RWPE1 (cell line): ENCODE results near the gene ERCC4.

ENCODE experiments used
- CTCF ChIA-PET: fragments of 350-600 bp; sonication (Branson Sonifier 250); formaldehyde crosslinking; extraction: SDS; loops from one replicate; lab custom pipeline; 2021; lab: Yijun Ruan, JAX
- POLR2A ChIA-PET: fragments of 400-600 bp; formaldehyde crosslinking; extraction: SDS; loops from one replicate; lab custom pipeline; 2020; ENCODE audit warnings: antibody characterized with exemption; ENCODE audit not compliant: low non-redundant PET; lab: Yijun Ruan, JAX
- DNase-seq: peaks from one replicate; pipeline ENCODE4 v3.0.0; 2012; ENCODE audit warnings: low spot score
- H3K27ac ChIP-seq: fragments of 450-650 bp; 2 replicates; pipeline ENCODE4 v1.5.1; 2017
- TF ChIP-seq, protein P1 (sequence below): fragments of 450-650 bp; conservative IDR thresholded peaks from 2 replicates; pipeline ENCODE4 v1.5.1; 2017; ENCODE audit warnings: low read depth, mild to moderate bottlenecking

The ERCC4 gene

DNA sequence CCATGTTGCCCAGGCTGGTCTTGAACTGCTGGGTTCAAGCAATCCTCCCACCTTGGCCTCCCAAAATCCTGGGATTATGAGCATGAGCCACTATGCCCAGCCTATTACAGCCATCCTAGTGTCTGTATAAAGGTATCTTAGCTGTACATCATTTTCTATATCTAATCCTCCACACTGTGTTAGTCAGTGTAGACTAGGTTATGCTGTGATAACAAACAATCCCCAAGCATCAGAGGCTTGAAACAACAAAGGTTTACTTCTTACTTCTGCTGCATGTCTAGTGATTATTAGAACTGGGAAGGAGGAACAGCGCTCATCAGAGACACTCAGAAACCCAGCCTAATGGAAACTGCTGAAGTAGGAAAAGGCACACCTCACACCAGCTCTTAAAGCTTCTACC, 68.1 kb downstream of the ERCC4 start:
- CTCF ChIA-PET: no interaction called here

DNA sequence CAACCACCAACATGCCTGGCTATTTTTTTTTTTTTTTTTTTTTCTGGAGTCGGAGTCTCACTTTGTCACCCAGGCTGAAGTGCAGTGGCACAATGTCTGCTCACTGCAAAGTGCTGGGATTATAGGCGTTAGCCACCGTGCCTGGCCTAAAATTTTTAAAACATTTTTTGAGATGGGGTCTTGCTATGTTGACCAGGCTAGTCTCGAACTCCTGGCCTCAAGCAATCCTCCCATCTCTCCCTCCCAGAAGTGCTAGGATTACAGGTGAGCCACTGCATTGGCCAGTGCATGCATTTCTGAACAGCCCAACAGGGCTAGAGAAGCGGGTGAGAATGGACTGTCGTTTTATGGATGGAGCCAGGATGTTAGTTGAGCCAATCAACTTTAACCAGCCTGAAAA, 72.4 kb downstream of the ERCC4 start:
- DNase-seq: no peak
- TF ChIP-seq, protein P1, sequence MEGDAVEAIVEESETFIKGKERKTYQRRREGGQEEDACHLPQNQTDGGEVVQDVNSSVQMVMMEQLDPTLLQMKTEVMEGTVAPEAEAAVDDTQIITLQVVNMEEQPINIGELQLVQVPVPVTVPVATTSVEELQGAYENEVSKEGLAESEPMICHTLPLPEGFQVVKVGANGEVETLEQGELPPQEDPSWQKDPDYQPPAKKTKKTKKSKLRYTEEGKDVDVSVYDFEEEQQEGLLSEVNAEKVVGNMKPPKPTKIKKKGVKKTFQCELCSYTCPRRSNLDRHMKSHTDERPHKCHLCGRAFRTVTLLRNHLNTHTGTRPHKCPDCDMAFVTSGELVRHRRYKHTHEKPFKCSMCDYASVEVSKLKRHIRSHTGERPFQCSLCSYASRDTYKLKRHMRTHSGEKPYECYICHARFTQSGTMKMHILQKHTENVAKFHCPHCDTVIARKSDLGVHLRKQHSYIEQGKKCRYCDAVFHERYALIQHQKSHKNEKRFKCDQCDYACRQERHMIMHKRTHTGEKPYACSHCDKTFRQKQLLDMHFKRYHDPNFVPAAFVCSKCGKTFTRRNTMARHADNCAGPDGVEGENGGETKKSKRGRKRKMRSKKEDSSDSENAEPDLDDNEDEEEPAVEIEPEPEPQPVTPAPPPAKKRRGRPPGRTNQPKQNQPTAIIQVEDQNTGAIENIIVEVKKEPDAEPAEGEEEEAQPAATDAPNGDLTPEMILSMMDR: no peak
- ChIA-PET CTCF (no interaction called here), POLR2A (no interaction called here)
- no peak overlapping the region for H3K27ac ChIP-seq

More for the DNA sequence above, 68.1 kb downstream of the ERCC4 start:
- POLR2A ChIA-PET: no interaction called here
- TF ChIP-seq, protein P1: no peak
- DNase-seq: no peak
- H3K27ac ChIP-seq: no peak overlapping the region

DNA sequence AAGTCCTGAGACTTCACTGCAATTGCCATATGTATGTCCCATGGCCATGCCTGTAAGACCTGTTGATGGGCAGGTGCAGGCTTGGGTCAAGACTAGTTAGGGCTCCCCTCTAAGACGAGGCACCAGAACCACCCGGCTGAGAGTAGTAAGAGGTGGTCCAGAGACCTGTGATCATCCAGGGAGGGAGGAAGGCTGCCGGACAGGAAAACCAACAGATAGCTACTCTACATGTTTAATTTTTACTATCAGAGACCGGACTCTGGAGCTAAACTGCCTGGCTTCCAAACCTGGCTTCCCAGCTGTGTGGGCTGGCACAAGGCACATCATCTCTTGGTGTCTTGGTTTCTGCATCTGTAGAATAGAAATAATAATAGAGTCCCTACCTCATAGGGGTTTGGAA, 73.0 kb downstream of the ERCC4 start:
- ChIA-PET POLR2A (no interaction called here), CTCF (interaction anchor here (0.6 kb wide), 1 partner anchor 196 kb away, joined by 3 read pairs; no protein-coding TSS in a partner anchor)
- no peak for DNase-seq
- TF ChIP-seq, protein P1: no peak
- no peak overlapping the region for H3K27ac ChIP-seq

DNA sequence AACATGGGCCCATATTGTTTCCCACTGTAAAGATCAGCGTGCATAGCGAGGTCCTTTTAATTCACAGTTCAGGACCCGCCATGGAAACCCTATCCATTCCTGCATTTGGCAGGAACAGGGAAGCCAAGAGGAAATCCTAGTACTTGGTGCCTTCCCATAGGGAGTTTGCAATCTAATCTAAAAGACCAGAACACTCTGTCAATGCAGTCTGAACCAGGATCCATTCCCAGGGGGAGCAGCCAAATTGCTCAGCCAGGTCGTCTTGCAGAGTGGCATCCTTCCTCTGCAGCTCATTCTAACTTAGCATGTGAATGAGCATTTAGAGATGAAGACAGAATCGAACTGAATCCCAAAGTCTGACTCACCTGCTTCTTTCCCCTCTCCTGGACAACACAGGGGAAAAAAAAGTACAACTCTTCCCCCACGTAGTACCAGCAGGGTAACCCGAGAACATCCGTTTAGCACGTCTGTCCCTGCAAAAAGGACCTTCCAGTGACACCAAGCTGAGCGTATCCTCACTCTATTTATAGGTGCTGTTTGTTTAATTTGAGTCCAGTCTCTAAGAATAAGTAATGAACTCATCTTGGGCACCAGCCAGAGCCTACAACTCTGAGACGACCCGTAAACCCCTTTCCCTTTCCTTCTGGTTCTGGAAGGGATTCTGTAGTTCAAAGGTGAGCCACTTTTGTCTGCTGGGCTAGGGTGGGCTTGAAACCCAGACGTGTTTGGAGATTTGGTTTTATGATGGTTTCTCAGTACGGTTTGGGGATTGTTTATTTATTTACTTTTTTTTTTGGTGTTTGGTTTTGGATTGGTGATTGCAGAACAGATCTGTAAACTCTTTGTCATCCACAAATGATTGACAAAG, 74.5 kb downstream of the ERCC4 start:
- ChIA-PET POLR2A (no interaction called here), CTCF (interaction anchor here (0.6 kb wide), 2 partner anchors 9 to 141 kb away, joined by 3 to 6 read pairs; no protein-coding TSS in a partner anchor)
- no peak overlapping the region for H3K27ac ChIP-seq
- DNase-seq: no peak
- TF ChIP-seq, protein P1: no peak

DNA sequence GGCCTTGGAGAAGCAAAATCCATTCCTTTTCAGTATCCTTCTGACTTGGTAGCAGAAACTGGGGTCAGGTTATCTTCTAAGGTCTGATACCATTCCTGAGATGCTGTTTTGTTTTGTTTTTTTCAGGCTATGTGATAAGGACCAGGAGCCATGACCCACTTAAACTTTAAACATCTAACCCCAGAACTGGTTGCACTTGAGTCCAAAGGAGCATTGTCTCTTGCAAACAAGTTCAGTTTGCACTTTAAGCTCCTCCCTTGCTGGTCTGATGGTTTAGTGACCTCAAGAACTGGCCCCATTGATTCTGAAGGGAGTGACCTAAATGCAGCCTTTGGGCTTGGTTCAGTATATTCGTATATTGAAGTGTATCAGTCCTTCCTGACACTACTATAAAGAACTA, 75.2 kb downstream of the ERCC4 start:
- CTCF ChIA-PET: no interaction called here
- POLR2A ChIA-PET: no interaction called here

DNA sequence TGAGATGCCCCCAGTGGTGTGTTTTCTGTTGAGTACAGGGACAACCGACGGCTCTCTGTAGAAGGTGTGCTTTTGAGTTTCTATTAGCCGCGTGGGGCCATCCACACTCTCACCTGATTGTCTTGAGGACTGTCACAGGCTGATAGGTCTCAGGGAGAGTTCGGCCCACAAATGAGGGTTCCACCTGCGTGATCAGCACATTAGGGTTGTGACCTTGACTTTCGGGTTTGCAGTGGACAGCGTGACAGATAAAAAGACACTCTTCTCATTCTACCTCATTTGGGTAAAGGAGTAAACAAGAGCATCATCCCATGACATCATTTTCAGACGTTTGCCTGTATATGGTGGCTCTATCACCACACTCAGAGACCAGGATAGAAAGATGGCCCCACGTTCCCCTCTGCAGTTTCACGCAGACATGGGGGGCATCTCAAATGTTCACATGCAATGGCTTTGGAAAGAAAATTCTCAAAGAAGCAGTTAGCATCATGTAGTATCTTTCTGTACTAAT, 76.9 kb downstream of the ERCC4 start:
- H3K27ac ChIP-seq: no peak overlapping the region
- TF ChIP-seq, protein P1: no peak
- CTCF ChIA-PET: no interaction called here
- POLR2A ChIA-PET: no interaction called here
- no peak for DNase-seq

More for the DNA sequence above, 75.2 kb downstream of the ERCC4 start:
- TF ChIP-seq, protein P1: no peak
- H3K27ac ChIP-seq: no peak overlapping the region
- no peak for DNase-seq
